ENCODE results near the gene PPP2R5B.
A peak's percentile ranks its signal among the peaks of the same experiment; 100 is the strongest.

PPP2R5B gene

DNA sequence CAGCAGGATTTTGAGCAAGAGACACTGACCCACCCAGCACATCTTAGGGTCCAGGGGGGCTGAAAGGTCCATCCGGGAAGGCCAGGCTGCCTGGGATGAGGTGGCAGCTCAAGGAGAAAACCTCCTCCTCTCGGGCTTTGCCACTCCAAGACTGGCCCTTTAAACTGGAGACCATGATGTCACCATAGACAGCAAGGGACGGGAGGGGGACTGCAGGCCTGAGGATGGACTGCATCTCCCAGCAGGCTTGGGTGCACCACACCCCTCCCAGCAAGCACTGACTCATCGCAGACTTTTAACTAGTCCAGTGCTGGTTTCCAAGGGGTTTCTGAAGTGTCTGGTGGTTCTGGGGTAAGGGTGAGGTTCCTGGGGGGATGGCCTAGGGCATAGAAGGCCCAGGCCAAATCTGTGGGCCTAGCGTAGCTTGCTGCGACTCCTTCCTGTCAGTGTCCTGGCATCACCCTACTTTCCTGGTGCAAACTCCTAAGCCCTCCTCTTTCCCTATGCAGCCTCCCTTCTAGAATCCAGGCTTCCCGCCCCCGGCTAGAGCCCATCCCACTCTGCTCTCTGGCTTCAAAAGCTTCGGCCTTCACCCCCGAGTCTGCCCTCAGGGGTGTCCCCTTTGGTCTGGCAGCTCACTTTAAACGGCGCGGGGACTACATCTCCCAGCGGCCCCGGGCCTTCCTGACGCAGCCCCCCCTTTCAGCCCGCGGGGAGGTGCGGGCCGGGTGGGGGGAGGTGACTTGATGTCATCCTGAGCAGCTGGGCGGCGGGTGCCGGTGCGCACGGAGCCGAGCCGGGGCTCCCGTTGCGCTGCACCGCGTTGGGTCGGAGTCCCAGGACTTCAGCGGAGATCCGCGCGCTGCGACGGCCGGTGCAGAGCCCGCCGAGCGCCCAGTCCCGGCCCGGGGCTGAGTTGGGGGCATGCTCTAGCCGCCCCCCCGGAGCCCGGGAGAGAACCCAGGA, at the start of gene PPP2R5B:
Gene PPP2R5B, plus strand, starts transcription at position 746 of the 966 bp plus-strand sequence. CDS start 1,046 bp downstream, outside the sequence.
- H3K4me3 ChIP-seq (ENCODE audit: low read depth, low read length): peak within 1 kb of the TSS; percentile 51

DNA sequence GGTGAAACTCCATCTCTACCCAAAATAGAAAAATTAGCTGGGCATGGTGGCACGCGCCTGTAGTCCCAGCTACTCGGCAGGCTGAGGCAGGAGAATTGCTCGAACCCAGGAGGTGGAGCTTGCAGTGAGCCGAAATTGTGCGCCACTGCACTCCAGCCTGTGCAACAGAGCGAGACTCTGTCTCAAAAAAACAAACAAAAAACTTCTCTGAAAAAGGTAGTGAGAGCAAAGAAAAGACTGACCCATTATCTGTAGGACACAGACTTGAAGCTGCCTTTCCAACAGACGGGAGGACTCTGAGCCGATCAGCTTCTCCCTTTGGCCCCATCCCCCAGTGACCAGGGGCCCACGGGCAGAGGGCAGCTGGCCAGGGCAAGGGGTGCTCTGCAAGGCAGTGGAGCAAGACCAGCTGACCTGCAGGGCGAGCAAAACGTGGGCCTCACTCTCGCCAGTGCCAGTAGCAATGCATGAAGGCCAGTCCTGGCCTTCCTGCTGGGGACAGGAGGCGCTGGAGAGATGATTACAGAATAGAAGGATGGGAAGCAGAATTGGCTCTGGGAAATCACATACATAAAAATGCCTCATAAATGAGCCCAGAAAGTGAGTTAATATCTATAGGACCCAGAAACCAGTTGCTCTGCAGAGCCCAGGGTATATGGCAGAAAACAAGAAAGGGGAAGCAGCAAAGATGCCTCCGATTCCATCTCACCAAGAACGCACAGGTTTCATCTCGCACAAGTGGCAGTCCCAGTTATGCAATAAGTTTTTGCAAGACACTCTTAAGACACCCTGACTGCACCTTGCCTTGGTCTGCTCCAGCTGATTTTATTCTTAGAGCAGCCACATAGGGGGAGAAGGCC, 48.9 kb upstream of the PPP2R5B start:
- H3K4me3 ChIP-seq (ENCODE audit: low read depth, low read length): no peak overlapping the region

DNA sequence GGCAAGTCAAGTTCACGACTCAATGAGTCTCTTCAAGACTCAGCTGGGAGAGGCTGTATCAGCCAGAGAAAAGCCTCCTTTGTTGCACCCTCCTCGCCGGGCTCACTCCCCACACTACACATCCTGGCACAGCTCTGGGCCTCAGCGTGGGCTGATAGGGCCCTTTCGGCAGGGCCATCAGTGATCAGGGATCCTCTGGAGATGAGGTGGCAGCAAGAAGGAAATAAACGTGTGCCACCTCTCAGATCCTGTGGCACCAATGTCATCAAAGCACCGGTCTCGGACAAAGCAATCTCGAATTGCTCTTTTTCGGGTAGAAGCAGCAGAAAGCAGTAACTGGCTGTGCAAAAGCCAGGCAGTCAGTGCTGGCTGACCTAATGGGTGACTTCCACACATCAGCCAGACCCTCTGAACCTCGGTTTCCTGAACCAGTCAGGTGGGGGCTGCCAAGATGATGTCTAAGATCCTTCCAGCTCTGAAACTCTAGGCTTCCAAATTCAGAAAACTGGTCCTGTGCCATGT, 48.2 kb upstream of the PPP2R5B start:
- H3K4me3 ChIP-seq (ENCODE audit: low read depth, low read length): no peak overlapping the region

DNA sequence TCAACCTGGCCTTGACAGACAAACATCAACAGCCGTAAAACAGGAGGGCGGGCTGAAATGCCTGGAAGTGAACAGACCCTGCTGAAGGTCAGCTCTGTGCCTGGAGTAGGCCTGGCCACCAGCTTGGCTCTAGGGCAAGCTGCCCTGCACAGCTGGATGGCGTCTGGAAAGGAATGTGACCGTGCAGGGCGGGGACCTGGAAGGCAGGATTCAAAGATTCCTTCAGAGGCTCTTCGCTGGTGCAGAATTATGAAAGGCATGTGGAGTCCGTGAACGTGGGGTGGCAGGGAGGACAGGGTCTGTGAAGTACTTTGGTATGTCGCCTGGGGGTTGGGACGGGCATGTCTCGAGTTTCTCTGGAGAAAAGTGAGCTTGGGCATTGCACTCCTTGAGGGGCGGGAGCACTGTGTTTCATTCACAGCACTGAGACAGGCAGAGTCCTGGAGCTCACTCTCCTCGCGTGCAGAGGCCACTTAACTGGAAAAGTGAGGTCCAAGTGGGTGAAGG, 47.6 kb upstream of the PPP2R5B start:
- no peak overlapping the region for H3K4me3 ChIP-seq (ENCODE audit: low read depth, low read length)

DNA sequence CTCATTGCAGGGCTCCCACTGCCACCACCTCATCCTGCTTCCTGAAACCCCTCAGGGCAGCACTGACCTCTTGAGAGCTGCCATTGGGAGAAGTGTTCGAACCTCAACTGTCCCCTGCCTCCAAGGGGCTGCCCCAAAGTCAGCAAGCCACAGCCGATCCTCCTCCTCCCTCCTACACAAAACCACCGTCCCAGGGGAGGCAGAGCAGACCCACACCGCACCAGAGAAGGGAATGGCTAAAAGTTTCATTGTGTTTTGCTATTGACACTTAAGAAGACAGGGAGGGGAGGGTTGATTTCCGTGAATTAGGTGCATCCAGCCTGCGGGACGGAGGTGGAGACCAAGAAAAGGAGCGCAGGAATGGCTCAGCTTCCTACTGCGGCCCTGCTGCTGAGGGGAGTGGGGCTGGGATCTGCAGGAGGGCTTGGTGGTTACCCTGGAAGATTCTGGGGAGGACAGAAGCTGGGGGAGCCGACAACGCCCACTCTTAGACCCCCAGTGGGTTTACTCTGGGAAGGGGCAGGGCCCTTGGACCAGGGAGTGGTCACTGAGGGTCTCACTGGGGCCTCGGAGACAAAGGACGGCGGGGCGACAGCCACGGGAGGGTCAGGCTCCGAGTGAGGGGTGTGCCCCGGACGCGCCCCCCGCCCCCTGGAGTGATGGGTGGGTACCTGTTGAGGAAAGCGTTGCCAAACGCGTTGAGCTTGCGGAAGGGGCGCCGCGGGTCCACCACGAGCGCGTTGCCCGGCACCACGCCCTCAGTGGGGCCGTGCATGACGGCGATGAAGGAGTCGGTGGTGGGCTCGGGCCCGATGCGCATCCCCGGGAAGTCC, 46.9 kb upstream of the PPP2R5B start:
- H3K4me3 ChIP-seq (ENCODE audit: low read depth, low read length): peak overlapping the region; percentile 86

DNA sequence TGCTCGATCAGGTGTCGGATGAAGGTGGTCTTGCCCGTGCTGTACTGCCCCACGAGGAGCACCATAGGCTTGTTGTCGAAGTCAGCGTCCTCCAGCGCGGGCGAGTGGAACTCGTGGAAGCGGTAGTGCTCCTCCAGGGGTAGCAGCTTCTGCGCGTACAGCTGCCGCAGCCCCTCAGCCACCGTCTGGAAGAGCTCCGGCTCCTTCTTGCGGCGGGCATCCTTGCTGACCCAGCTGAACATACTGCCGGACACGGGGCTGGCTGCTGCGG, 46.3 kb upstream of the PPP2R5B start:
- peak overlapping the region; percentile 86 for H3K4me3 ChIP-seq (ENCODE audit: low read depth, low read length)

DNA sequence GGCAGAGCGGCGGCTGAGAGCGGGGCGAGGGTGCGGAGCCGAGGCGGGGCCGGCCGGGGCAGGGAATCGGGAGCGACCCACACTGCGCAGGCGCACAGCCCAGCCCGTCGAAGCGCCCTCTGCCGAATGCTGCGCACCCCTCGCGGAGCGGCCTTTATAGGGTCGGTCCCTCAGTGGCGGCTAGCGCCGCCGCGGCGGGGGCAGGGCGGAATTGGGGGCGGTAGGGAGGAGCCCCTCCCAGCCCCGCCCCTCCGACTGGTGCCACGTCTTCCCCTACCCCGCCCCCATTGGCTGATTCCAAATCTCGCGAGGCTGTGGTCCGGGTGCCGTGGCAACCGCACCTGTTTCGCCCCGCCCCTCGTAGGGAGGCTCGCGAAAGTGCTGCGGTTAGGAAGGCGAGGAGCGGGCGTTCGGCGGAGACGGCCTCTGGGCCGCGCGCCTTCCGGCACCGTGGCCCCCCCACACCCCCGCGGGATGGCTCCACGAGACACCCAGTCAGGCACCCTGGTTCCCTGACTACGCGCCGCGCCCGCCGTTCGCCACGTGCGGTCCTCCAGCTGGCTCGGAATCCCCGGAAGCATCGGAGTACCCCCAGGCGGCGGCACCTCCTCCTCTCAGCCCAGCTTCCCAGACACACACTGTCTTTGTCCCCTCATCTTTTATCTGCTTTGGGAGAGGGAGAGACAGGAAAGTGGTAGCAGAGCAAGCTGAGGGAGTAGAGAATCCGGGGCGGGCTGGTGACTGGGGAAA, 45.8 kb upstream of the PPP2R5B start, which contains the start of gene EHD1:
Gene EHD1, minus strand, starts transcription at position 128 of the 750 bp plus-strand sequence. CDS start 157 bp downstream, outside the sequence.
- peak within 1 kb of the TSS; percentile 89 for H3K4me3 ChIP-seq (ENCODE audit: low read depth, low read length)

DNA sequence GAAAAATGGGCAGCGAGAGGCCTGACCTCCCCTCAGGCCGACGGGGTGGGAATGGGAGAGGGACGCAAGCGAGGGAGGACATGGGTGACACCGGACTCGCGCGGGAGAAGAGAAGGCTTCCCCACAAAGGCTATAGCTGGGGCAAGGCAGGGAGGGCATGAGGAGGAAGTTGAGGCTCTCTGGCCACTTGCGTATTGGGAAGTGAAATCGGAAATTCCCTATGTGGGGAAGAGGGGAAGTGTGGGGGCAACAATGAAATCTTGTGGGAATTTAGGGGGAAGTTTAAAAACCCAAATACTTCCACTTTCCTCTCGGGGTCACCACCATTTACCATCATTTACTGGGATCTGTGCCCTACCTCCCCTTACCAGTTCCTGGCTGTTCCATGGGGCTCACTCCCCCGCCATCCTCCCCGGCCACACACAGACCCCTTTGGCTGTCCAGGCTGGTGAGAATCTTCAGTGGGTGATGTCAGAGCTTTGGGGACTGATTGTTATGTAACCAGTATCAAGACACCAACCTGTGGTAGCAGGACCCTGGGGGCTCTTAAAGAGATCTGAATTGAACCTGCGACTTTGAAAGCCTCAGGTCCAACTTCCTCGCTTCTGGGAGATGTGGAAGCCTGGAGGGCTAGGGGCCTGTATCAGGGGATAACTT, 45.1 kb upstream of the PPP2R5B start:
- peak overlapping the region; percentile 89 for H3K4me3 ChIP-seq (ENCODE audit: low read depth, low read length)

DNA sequence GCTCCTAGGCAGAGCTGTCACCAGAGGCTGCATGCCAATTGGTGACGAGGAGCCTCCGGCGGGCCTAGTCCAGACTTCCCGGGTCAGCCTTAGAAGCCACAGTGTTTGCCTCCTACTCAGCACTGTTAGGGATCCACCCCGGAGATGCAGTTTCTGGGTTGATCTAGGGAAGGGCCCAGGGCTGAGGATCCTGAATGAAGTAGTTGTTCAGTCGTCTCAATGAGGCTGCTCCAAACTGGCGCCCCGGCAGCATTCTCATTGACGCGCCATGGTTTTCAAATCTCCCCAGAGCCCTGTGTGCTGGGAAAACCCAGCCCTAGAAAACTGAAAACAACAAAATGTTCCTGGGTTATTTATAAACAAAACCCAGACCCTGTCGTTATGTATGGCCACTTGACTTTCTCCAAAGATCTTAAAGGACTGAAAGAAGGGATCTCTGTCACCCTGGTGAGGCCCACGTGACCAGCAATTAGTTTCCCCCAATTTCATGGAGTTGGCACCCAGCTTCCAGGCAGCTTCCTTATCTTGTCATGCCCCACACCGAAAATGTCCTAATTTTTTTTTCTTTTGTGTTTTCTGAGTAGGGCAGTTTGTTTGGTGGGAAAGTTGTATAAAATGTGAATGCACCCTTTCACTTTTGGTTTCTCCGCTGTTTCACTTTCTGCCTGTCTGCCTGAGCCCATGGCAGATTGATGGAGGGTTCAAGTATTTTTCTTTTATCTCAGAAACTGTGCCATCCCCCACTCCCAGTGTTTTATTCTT, 44.1 kb upstream of the PPP2R5B start:
- H3K4me3 ChIP-seq (ENCODE audit: low read depth, low read length): no peak overlapping the region

DNA sequence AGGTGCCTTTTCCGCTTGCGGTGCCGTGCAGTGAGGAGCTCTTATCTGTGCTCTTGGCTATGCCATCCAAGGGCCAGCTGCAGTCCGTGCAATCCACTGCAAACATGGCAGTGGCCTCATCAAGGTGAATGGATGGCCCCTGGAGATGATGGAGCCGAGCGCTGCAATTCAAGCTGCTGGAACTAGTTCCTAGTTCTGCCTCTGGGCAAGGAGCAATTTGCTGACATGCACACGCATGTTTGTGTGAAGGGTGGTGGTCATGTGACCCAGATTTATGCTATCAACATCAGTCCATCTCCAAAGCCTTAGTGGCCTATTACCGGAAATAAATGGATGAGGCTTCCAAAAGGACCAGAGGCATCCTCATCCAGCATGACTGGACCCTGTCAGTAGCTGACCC, 43.0 kb upstream of the PPP2R5B start:
- H3K4me3 ChIP-seq (ENCODE audit: low read depth, low read length): no peak overlapping the region

DNA sequence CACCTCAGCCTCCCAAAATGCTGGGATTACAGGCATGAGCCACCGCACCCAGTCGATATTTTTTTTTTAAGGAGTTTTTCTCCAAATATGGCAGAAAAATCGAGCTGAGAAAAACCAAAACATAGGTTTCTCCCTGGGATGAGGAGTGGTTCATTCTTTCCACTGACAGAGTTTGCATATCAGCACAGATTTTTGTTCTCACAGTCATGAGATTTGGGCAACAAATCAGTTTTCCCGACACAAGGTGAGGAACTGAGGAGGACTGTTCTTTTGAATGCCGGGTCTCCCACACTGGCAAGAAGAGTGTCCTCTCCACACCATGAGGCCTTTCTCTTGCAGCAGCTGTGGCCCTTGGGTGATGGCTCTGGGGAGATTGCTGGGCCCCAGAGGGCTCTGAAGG, 42.2 kb upstream of the PPP2R5B start:
- no peak overlapping the region for H3K4me3 ChIP-seq (ENCODE audit: low read depth, low read length)

DNA sequence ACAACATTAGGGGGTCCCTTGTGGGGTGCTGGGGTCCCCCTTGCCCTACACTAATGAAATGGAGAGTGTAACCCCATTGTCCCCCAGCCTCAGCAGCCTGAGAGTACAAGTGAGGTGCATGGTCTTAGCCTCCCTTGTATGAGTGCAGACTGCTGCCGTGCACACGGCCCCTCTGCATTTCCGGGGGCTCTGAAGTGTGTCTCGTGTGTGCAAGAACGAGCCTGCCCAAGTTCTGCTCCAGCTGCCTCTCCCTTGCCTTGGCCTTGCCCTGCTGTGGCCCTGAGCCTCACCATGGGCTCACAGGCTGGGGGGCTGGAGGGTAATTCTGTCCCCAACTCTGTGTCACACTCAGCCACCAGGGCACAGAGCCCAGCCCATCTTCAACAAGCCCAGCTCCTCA, 40.9 kb upstream of the PPP2R5B start:
- H3K4me3 ChIP-seq (ENCODE audit: low read depth, low read length): no peak overlapping the region

DNA sequence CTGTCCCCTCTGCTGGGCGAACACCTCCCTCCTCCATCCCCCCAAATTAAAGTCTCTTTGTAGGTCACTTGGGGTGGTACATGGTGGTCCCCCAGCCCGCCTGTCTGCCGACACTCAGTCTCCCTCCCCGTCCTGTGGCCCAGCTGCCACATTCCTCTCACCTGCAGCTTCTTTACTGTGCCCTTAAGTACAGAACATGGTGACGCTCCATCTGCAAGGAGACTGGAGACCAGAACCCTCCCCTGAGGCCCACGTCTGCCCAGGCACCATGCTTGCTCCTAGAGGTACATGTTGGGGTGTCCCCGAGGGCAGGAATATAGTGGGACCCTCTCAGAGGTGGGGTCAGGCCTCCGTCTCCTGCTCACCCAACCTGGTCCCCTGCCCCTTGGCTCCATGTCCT, 40.5 kb upstream of the PPP2R5B start:
- no peak overlapping the region for H3K4me3 ChIP-seq (ENCODE audit: low read depth, low read length)

DNA sequence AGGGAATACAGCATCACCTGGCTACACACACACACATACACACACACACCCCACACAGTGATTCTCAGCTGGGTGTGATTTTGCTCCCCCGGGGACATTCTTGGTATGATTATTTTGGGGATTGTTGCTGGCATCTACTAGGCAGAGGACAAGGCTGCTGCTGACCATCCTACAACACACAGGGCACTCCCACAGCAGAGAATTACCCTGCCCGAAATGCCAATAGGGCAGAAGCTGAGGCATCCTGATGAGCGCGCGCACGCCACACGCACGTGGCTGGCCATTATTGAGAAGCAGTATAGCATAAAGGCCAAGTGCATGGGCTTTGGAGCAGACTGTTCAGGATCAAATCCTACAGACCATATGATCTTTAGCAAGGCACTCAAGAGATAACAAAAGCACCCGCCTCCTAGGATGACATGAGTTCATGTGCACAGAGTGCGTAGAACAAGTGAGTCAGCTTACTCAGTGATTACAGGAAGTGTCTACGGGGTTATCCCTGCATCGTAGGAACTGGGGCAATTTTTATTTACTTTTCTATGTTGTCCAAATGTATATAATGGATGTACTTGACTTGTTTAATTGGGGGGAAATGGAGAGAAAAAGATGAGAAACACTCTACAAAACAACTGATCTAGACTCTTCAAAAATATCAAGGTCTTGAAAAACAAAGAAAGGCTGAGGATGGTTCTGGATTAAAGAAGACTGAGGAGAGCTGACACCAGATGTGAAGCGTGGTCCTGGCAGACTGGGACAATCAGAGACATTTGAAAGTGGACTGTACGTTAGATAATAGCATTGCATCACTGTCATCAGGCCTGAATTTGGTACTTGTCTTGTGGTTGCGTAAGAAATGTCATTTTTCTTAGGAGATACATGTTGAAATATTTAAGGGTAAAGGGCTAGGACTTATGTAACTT, 38.9 kb upstream of the PPP2R5B start:
- H3K4me3 ChIP-seq (ENCODE audit: low read depth, low read length): no peak overlapping the region

DNA sequence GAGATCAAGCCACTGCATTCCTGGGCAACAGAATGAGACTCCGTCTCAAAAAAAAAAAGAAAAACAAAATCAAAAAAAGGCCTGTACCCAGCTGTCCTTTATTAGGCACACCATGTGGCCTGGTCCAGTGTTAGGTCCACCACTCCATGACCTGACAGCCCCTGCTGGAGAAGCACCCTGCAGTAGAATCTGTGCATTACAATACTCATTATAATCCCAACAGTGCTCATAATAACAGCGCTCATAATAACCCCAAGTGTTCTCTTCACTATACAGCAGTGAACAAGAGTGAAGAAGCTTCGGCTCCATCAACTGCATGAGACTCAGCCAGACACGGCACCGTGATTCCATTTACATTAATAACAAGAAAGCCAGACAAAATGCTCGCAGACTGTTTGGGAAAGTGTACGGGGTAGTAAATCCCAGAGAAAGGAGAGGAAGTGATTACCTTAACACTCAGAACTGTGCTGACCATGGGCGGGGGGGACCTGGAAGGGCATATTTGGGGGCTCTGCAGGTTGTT, 37.2 kb upstream of the PPP2R5B start:
- no peak overlapping the region for H3K4me3 ChIP-seq (ENCODE audit: low read depth, low read length)

DNA sequence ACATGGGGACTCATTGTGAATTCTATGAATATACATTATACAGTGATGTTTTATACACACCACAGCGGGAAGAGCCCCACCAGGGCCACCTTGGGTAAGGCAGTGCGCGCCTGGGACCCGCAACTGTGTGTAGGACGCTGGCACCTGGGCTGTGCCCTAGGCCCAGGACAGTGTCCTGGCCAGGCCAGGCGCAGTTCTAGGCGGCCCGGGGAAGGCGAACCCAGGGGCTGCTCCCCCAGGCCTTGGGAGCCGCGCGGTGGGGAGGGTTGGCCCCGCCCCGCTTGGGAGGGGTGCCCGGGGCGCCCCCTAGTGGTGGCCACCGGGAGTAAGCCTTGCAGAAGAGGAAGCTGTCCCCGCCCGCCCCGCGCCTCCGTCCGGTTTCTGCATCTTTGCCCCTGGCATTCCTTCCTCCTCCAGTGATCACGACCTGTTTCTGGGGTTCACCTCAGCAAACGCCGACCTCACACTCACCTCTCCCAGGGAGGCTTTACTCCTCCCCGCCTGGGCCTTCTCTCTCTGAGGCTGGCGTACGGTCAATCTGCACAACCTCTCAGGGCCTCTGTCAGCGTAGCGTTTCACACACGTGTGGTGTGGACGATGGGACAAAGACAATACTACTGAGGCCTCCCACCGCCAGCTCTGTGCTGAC, 36.6 kb upstream of the PPP2R5B start:
- no peak overlapping the region for H3K4me3 ChIP-seq (ENCODE audit: low read depth, low read length)

DNA sequence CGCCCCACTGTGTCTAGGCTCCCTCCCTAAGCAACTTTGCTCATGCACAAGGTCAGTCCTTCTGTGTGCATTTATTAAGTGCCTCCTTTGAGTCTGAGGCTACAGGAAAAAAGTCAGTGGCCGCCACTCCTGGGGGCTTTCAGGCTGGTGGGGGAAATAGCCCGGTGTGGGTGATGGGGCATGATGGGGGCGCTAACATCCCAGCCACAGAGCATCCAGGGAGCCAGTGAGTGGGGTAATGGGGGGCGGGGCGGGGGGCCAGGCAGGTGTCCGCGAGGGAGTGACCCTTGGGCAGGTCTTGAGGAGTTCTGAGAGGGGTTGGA, 36.1 kb upstream of the PPP2R5B start:
- H3K4me3 ChIP-seq (ENCODE audit: low read depth, low read length): no peak overlapping the region
